Activated CD4-positive, alpha-beta memory T cell treated with anti-CD3 and anti-CD28 coated beads, Interleukin-2, amount 10 ng/mL, durations not matched to agents 7 days and 5 days (primary cell): ENCODE measurements around the gene METRNL. TPM values are rescaled to one million over a fixed set of nuclear protein-coding genes. Genes with fewer than 3 reads are reported as not detected.
"Not testable (repeated sequence)": the region's sequence is repeated elsewhere in the genome, so short reads cannot be mapped to it uniquely, and the experiment has no call there.

Experiments
- CTCF ChIA-PET: fragments of 350-600 bp; sonication (Branson Sonifier 250); formaldehyde crosslinking; loops from one replicate; lab custom pipeline; 2021; ENCODE audit warnings: antibody characterized with exemption, inconsistent platforms; lab: Charles Lee
- POLR2A ChIA-PET: fragments of 350-600 bp; sonication (Branson Sonifier 250); formaldehyde crosslinking; loops from one replicate; lab custom pipeline; 2021; ENCODE audit warnings: antibody characterized with exemption; lab: Charles Lee
- DNase-seq: peaks from one replicate; pipeline ENCODE4 v3.0.0-alpha.2; 2020
- H3K27ac Mint-ChIP-seq: one replicate; pipeline ENCODE4 v1.8.0; 2021; ENCODE audit warnings: mild to moderate bottlenecking, mixed read lengths
- H3K27me3 Mint-ChIP-seq: one replicate; pipeline ENCODE4 v1.8.0; 2021; ENCODE audit warnings: mixed read lengths
- H3K36me3 Mint-ChIP-seq: one replicate; pipeline ENCODE4 v1.8.0; 2021; ENCODE audit warnings: low read depth, mixed read lengths
- H3K4me1 Mint-ChIP-seq: one replicate; pipeline ENCODE4 v1.8.0; 2021; ENCODE audit warnings: mixed read lengths
- H3K4me3 Mint-ChIP-seq: one replicate; pipeline ENCODE4 v1.8.0; 2021; ENCODE audit warnings: mild to moderate bottlenecking, mixed read lengths
- H3K9me3 Mint-ChIP-seq: one replicate; pipeline ENCODE4 v1.8.0; 2021; ENCODE audit warnings: mixed read lengths
- total RNA-seq, 2 experiments: library from RNA; stranded (reverse); gene quantifications; one replicate each; pipeline ENCODE4 v1.2.3, GENCODE V29; 2021

METRNL gene
- total RNA-seq, 2 experiments from 2014 or later: 27.3 to 28.1 TPM

DNA sequence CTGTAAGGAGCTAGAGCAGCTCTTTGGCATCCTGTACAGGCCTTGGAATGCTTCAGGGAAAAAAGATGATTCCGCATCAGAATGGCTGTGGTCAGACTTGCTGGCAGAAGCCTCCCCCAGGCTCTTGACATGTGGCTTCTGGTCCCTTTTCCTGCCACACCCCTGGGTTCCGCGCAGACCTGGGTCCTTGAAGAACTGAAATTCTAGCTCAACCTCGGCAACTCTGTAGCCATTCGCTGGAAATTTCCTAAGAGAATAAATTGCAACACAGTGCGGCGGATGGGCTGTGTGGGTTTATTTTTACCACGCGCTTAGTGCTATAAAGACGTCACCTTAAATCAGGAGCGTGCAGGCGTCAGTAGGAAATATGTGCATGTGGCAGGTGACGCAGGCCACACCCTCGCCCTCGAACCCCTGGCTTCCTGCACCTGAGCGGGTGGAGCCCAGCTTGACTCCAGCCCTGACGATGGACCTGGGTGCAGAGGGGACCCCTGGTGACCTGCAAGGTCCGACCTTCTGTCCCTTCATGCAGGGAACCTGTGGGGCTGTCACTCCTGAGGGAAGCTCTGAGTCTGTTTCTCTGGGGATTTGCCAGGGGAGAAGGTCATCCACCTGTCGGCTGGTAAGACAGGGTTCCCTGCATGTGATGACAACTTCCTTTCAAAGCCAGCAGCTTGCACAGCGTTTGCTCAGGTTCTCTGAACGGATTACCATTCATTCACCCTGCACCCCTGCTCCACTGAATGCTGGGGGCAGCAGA lies 46.3 kb downstream of the METRNL start:
- Mint-ChIP-seq H3K27ac (peak overlapping the region; percentile 19), H3K27me3 (peaks cover 35% of the 10 kb centered on the region)
- CTCF ChIA-PET: interaction anchor here (0.8 kb wide), 1 partner anchor 344 kb away, joined by 4 read pairs; no protein-coding TSS in a partner anchor

DNA sequence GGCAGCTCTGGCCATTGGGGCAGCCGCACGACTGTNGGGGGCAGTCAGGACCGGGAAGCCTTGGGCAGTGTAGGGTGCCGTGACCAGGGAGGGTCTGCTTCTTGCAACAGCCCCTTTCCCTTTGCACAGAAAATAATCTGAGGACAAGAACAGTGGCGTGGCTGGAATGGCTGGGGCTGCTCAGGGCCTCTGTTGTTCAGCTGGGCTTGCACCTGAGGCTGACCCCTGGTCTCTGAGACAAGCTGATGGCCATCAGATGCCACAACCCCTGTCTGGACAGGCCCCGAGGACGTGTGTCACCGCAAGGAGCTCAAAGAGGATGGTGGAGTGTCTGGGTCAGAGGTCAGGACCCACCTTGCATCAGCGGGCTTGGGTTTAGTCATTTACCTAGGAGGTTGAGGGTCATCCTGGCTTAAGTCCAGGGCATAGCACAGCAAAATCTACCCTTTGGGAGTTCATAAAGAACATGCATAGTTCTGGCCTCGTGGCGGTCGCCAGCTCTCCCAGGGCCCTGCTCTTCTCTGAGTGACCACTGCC lies 46.9 kb downstream of the METRNL start:
- DNase-seq: no peak
- Mint-ChIP-seq H3K27me3 (peaks cover 35% of the 10 kb centered on the region), H3K9me3 (no peaks in the 10 kb centered on the region), H3K4me1 (peaks cover 27% of the 10 kb centered on the region), H3K36me3 (no peaks in the 10 kb centered on the region), H3K4me3 (no peak overlapping the region), H3K27ac (no peak overlapping the region)
- CTCF ChIA-PET: no interaction called here
- POLR2A ChIA-PET: interaction anchor here (1.0 kb wide), 1 partner anchor 75 kb away, joined by 3 read pairs; no protein-coding TSS in a partner anchor

More for the DNA sequence above, 46.3 kb downstream of the METRNL start:
- Mint-ChIP-seq H3K9me3 (no peaks in the 10 kb centered on the region), H3K4me3 (no peak overlapping the region), H3K36me3 (no peaks in the 10 kb centered on the region), H3K4me1 (peaks cover 28% of the 10 kb centered on the region)
- DNase-seq: peak; percentile 30
- POLR2A ChIA-PET: interaction anchor here (1.0 kb wide), 1 partner anchor 74 kb away, joined by 3 read pairs; no protein-coding TSS in a partner anchor

DNA sequence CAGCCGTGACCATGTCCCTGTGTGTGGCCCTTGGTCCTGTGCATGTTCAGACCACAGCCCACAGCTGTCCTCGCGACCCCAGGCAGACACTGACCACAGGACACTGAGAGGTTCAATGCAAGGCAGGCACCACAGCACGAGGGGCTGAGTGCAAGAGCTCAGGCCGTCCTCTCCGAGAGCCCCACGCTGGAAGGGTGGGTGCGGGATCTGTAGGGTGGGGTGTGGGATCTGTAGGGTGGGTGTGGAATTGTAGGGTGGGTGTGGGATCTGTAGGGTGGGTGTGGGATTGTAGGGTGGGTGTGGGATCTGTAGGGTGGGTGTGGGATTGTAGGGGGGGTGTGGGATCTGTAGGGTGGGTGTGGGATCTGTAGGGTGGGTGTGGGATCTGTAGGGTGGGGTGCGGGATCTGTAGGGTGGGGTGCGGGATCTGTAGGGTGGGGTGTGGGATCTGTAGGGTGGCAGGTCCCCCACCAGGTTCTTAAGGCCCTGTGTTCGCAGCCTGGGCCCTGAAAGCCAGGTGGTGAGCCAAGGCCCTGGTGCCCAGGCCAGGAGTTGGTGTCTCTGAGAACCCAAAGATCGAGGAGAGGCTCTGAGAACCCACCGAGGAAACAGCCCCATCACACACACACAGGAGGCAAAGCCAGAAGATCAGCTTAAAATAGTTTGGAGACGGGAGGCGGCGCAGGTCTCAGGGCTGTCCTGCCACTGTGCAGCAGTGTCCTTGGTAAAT lies 48.2 kb downstream of the METRNL start:
- H3K9me3 Mint-ChIP-seq: no peaks in the 10 kb centered on the region
- no peak overlapping the region for H3K4me3 Mint-ChIP-seq
- H3K27ac Mint-ChIP-seq: no peak overlapping the region
- ChIA-PET CTCF (no interaction called here), POLR2A (no interaction called here)
- H3K4me1 Mint-ChIP-seq: peaks cover 27% of the 10 kb centered on the region
- peaks cover 27% of the 10 kb centered on the region for H3K27me3 Mint-ChIP-seq
- DNase-seq: no peak
- no peaks in the 10 kb centered on the region for H3K36me3 Mint-ChIP-seq

DNA sequence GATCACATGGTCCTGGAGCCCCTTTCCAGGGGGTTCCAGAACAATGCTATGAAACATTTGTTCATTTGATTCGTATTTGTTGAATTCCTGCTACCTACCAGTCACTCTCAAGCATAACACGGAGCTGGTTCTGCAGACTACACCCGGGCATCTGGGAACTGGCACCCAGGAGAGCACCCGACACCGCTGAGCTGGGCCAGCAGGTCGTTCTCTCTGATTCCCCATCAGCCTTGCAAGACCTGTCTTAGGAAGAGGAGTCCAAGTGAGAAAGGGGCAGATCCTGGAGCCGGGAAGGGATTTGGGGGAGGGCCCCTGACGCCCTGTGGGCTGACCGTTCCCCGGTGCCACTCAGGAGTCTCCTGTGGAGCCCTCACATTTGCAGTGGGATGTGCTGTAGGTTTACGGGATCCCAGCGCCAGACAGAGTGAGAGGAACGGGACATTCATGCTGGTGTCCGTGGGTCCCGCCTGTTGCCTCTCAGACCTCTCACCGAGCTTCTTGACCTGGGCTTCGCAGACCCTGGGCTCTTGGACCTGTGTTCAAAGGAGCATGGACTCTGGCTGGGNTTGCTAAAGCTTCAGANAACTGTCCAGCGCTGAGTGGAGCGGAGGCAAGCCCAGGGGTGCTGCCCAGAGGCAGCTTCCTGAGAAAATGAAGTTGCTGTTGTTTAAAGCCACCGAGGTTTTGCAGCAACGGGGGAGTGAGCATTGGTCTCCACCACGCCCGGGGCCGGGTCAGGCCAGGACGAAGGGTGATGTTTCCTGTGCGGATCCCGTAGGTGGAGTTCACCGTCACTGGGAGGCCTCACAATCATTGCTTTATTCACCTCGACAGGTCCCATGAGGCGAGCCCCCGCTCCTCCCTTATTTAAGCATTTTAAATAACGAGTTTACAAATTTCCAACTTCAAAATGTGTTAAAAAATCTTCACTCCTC lies 49.2 kb downstream of the METRNL start:
- H3K4me3 Mint-ChIP-seq: no peak overlapping the region
- no peaks in the 10 kb centered on the region for H3K36me3 Mint-ChIP-seq
- peaks cover 23% of the 10 kb centered on the region for H3K27me3 Mint-ChIP-seq
- no peaks in the 10 kb centered on the region for H3K9me3 Mint-ChIP-seq
- CTCF ChIA-PET: no interaction called here
- H3K4me1 Mint-ChIP-seq: peaks cover 24% of the 10 kb centered on the region
- H3K27ac Mint-ChIP-seq: no peak overlapping the region
- no peak for DNase-seq
- POLR2A ChIA-PET: no interaction called here

DNA sequence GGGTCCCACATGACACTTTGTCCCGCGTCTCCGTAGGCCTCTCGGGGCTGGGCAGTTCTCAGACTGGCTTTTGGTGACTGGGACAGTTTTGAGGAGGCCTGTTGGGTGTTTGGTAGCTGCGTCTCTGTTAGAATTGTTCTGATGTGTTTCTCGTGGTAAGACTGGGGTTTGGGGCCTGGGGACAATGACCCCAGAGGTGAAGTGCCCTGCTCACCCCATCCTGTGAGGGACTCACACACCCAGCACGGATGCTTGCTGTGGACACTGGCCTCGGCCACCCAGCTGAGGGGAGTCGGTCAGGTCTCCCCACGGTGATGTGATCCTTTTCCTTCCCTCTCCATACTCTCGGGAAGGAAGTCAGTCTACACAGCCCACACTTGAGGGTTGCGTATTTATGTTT lies 50.3 kb downstream of the METRNL start:
- Mint-ChIP-seq H3K27me3 (peaks cover 20% of the 10 kb centered on the region), H3K36me3 (no peaks in the 10 kb centered on the region), H3K9me3 (no peaks in the 10 kb centered on the region), H3K27ac (no peak overlapping the region), H3K4me1 (peaks cover 20% of the 10 kb centered on the region), H3K4me3 (no peak overlapping the region)
- POLR2A ChIA-PET: no interaction called here
- DNase-seq: no peak
- CTCF ChIA-PET: no interaction called here

DNA sequence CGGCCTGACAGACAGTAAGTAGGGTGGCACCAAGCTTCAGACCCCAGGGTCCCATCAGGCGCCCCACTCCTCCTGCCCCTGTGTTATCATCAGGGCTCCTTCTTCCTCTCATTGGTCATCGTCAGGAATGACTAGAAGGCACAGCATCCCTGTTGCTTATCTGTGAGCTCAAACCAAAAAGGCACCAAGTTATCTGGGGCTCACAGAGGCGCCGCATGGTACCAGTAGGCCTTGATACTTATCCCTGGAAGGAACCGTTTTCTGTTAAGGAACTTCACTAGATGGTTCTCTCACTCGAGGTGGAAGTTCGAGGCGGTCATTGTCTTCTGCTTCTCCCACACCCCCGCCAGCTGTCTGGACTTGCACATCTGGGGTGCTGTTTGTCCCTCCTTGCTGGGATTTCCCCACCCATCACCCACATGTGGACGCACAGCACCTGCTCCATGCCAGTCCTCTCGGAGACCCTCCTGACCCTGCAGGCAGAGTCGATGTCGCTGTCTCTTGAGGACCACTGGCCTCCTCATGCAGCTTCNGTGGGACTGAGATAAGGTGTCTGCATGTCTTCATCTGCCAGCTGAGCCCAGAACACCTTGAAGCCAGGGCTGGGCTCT lies 52.1 kb downstream of the METRNL start:
- ChIA-PET POLR2A (no interaction called here), CTCF (no interaction called here)
- no peaks in the 10 kb centered on the region for H3K9me3 Mint-ChIP-seq
- H3K4me1 Mint-ChIP-seq: peaks cover 3% of the 10 kb centered on the region
- H3K4me3 Mint-ChIP-seq: no peak overlapping the region
- DNase-seq: no peak
- no peak overlapping the region for H3K27ac Mint-ChIP-seq
- H3K27me3 Mint-ChIP-seq: peaks cover 9% of the 10 kb centered on the region
- no peaks in the 10 kb centered on the region for H3K36me3 Mint-ChIP-seq

DNA sequence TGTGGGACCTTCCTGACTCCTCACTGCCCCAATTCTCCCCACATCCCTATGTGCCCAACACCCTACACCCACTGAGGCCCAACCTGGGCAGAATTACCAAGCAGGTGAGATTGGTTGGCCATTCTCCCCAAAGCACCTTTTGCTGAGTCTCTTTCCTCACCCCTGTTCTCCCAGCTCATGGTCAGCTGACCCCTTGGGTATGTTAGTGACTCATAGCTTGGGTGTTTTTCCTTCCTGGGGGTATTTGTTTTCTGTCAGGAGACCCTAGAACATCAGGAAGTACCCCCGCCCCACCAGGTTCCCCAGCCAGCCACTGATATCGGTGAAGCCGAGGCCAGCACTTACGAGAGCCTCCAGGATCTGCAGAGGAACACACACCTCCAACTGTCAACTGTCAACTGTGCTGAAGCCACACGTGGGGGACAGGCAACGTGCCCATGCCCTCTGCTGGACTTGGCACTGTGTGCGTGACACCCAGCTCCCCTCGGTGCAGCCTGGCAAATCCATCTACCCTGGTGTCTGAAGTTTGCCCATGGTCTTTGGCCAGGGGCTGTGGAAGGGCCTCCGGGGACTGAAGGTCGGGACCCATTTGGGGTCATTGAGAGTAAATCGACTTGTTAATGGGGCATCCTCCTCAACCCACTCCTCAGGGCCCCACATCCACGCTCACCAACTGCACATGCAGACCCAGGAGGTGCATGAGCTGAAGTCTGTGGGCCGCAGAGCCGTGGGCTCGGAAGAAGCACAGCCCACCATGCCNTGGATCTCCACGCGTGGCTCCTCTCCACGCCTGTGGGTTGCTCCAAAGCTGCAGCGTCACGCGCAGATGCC lies 53.1 kb downstream of the METRNL start:
- no peak overlapping the region for H3K4me3 Mint-ChIP-seq
- no peaks in the 10 kb centered on the region for H3K36me3 Mint-ChIP-seq
- H3K4me1 Mint-ChIP-seq: no peaks in the 10 kb centered on the region
- H3K9me3 Mint-ChIP-seq: no peaks in the 10 kb centered on the region
- CTCF ChIA-PET: no interaction called here
- DNase-seq: no peak
- no peak overlapping the region for H3K27ac Mint-ChIP-seq
- peaks cover 13% of the 10 kb centered on the region for H3K27me3 Mint-ChIP-seq
- POLR2A ChIA-PET: no interaction called here

DNA sequence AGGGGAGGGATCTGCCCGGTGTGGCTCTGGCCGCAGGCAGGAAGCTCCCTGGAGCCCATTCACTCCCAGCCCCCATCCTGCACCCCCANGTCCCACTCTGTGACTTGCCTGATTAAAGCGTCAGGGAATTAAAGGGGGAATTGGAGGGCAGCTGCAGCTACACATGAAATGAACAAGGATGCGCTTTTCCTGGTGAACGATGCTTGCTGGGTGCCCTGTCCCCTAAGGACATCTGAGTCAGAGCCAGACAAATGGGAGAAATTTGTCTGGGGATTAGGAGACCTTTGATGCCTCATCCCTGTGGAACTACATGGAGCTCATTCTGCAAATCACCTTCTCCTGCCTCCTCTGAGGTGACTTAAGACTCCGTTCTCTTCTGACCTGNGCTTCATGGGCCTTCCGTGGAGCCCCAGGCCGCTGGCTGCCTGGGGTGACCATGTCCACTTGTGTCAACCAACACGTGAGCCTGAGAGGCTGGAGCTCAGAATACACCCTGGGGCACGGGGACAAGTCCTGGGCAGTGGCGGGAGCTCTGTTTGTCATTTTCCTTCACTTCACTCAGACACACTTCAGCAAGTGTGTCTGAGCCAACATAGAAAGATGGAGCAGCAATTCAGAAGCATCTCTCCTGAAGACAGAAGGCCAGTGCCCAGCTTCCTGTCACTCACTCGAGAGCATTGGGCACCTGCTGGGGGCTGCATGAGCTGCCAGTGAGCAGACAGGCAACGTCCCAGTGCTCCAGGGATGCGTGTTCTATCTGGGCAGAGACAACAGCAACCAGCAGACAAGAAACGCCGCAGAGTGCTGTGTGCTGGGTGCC lies 54.1 kb downstream of the METRNL start:
- DNase-seq: no peak
- Mint-ChIP-seq H3K4me1 (no peaks in the 10 kb centered on the region), H3K36me3 (no peaks in the 10 kb centered on the region), H3K27ac (no peak overlapping the region), H3K9me3 (no peaks in the 10 kb centered on the region), H3K27me3 (peaks cover 15% of the 10 kb centered on the region), H3K4me3 (no peak overlapping the region)
- ChIA-PET POLR2A (interaction anchor here (1.4 kb wide), 1 partner anchor 14 kb away, joined by 3 read pairs; no protein-coding TSS in a partner anchor), CTCF (no interaction called here)

DNA sequence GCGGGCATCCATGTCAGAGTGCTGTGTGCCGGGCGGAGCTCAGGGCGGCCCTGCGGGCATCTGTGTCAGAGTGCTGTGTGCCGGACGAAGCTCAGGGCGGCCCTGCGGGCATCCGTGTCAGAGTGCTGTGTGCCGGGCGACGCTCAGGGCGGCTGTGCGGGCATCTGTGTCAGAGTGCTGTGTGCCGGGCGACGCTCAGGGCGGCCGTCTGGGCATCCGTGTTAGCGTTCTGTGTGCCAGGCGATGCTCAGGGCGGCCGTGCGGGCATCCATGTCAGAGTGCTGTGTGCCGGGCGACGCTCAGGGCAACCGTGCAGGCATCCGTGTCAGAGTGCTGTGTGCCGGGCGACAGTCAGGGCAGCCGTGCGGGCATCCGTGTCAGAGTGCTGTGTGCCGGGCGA lies 55.0 kb downstream of the METRNL start:
- DNase-seq, H3K4me1 Mint-ChIP-seq, CTCF ChIA-PET, H3K4me3 Mint-ChIP-seq, H3K36me3 Mint-ChIP-seq, POLR2A ChIA-PET, H3K27ac Mint-ChIP-seq, H3K9me3 Mint-ChIP-seq: not testable (repeated sequence)
- peaks cover 15% of the 10 kb centered on the region for H3K27me3 Mint-ChIP-seq

DNA sequence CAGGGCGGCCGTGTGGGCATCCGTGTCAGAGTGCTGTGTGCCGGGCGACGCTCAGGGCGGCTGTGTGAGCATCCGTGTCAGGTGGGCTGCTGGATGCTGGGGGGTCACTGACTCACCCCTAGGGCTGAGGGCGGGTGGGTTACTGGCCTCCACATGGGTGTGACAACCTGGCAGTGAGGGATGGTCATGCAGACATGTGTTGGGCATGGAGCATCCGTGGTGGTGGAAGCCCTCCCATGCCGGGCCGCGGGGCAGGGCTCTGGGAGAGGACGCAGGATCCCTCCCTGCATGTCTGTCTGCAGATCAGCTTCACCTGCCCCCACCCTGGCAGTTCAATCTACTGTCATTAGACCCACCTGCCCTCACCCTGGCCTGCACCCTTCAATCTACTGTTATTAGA lies 56.3 kb downstream of the METRNL start:
- Mint-ChIP-seq H3K4me1 (no peaks in the 10 kb centered on the region), H3K27ac (no peak overlapping the region), H3K36me3 (no peaks in the 10 kb centered on the region), H3K27me3 (peaks cover 20% of the 10 kb centered on the region), H3K9me3 (no peaks in the 10 kb centered on the region), H3K4me3 (no peak overlapping the region)
- DNase-seq: no peak
- ChIA-PET CTCF (no interaction called here), POLR2A (no interaction called here)

DNA sequence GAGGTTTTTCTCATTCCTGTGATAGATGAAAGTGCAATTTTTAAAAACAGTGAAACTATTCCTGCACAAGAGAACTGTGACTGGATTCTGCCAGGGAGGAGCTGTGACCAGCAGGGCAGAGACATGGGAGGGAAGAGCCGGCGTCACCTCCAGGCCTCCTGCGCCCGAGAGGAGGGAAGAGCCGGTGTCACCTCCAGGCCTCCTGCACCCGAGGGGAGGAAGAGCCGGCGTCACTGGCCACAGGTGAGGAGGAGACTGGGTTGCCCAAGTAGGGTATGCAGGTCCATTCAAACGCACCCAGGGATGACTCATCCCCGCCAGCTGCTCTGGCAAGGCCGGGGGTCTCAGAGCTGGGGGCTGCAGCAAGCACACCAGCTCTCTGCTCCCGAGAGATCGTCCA lies 56.7 kb downstream of the METRNL start:
- H3K4me1 Mint-ChIP-seq: no peaks in the 10 kb centered on the region
- H3K36me3 Mint-ChIP-seq: no peaks in the 10 kb centered on the region
- DNase-seq: no peak
- ChIA-PET CTCF (no interaction called here), POLR2A (no interaction called here)
- H3K4me3 Mint-ChIP-seq: no peak overlapping the region
- peaks cover 25% of the 10 kb centered on the region for H3K27me3 Mint-ChIP-seq
- H3K27ac Mint-ChIP-seq: no peak overlapping the region
- no peaks in the 10 kb centered on the region for H3K9me3 Mint-ChIP-seq
